ENCODE measurements around the gene CAMK2D. TPM values are rescaled to one million over a fixed set of nuclear protein-coding genes. Genes with fewer than 3 reads are reported as not detected.

Gene CAMK2D
- total RNA-seq, 2 experiments from 2014 or later, result 104 to 120 TPM

- POLR2A ChIA-PET, result interaction anchor here (0.8 to 11.3 kb wide), 7 partner anchors 9 to 55 kb away, joined by 3 to 159 read pairs (median 3); no protein-coding TSS in a partner anchor
- no peak for DNase-seq (ENCODE audit: low spot score)
- Histone ChIP-seq H2AFZ (ENCODE audit: low read length) (no peak overlapping the region), H3K4me2 (ENCODE audit: low read length) (no peak overlapping the region), H3K9me2 (ENCODE audit: insufficient read depth, low read length) (no peaks in the 10 kb centered on the region), H4K20me1 (ENCODE audit: insufficient read depth, low read length) (no peaks in the 10 kb centered on the region), H3K4me1 (ENCODE audit: insufficient read depth, low read length, poor library complexity, severe bottlenecking) (peaks cover 69% of the 10 kb centered on the region), H3K79me2 (ENCODE audit: insufficient read depth, low read depth, low read length) (peaks cover 19% of the 10 kb centered on the region; the same call in 1 of the 2 replicates), H3K27ac (ENCODE audit: low read depth, low read length, poor library complexity, severe bottlenecking) (no peak overlapping the region), H3K36me3 (ENCODE audit: insufficient read depth, low read length) (peaks cover 55% of the 10 kb centered on the region), H3K9me3 (ENCODE audit: low read length) (no peaks in the 10 kb centered on the region), H3K4me3 (ENCODE audit: low read depth, low read length, poor library complexity, severe bottlenecking) (no peak overlapping the region)
- TF ChIP-seq, protein P1, sequence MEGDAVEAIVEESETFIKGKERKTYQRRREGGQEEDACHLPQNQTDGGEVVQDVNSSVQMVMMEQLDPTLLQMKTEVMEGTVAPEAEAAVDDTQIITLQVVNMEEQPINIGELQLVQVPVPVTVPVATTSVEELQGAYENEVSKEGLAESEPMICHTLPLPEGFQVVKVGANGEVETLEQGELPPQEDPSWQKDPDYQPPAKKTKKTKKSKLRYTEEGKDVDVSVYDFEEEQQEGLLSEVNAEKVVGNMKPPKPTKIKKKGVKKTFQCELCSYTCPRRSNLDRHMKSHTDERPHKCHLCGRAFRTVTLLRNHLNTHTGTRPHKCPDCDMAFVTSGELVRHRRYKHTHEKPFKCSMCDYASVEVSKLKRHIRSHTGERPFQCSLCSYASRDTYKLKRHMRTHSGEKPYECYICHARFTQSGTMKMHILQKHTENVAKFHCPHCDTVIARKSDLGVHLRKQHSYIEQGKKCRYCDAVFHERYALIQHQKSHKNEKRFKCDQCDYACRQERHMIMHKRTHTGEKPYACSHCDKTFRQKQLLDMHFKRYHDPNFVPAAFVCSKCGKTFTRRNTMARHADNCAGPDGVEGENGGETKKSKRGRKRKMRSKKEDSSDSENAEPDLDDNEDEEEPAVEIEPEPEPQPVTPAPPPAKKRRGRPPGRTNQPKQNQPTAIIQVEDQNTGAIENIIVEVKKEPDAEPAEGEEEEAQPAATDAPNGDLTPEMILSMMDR (conservative IDR thresholded peaks at IDR 0.05; ENCODE audit: low read length), result no peak
- no peak for TF ChIP-seq EZH2phosphoT487 (IDR thresholded peaks at IDR 0.05; ENCODE audit: borderline replicate concordance, low read depth, low read length)
- BruUV-seq (replicated peaks), result no TSS peak
- intact Hi-C loops (cut with micrococcal nuclease; ENCODE audit: unreplicated experiment), result no loop called here
- CTCF ChIA-PET (ENCODE audit: unreplicated experiment), result no interaction called here
Measured at GRCh38 chr4:113582737-113583136, 178.8 kb downstream of the CAMK2D start.

DNA sequence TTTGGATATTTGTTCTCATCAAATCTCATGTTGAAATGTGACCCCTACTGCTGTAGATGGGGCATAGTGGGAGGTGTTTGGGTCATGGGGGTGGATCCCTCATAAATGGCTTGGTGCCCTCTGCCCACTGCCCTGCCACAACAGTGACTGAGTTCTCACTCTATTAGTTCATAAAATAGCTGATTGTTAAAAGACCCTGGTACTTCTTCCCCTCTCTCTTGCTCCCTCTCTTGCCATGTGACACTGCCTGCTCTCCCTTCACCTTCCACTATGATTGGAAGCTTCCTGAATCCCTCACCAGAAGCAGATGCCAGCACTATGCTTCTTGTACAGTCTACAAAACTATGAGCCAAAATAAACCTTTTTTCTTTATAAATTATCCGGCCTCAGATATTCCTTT is 182.2 kb downstream of the CAMK2D start:
- Histone ChIP-seq H3K79me2 (ENCODE audit: insufficient read depth, low read depth, low read length) (peaks cover 45% of the 10 kb centered on the region; the same call in 1 of the 2 replicates), H3K9me3 (ENCODE audit: low read length) (no peaks in the 10 kb centered on the region), H3K9me2 (ENCODE audit: insufficient read depth, low read length) (no peaks in the 10 kb centered on the region), H3K36me3 (ENCODE audit: insufficient read depth, low read length) (peaks cover 42% of the 10 kb centered on the region), H4K20me1 (ENCODE audit: insufficient read depth, low read length) (no peaks in the 10 kb centered on the region), H3K27ac (ENCODE audit: low read depth, low read length, poor library complexity, severe bottlenecking) (no peak overlapping the region), H3K4me2 (ENCODE audit: low read length) (no peak overlapping the region), H3K4me1 (ENCODE audit: insufficient read depth, low read length, poor library complexity, severe bottlenecking) (peaks cover 81% of the 10 kb centered on the region), H2AFZ (ENCODE audit: low read length) (no peak overlapping the region), H3K4me3 (ENCODE audit: low read depth, low read length, poor library complexity, severe bottlenecking) (no peak overlapping the region)
- DNase-seq (ENCODE audit: low spot score), result no peak
- BruUV-seq (replicated peaks), result no TSS peak
- intact Hi-C loops (cut with micrococcal nuclease; ENCODE audit: unreplicated experiment), result no loop called here
- TF ChIP-seq, protein P1 (conservative IDR thresholded peaks at IDR 0.05; ENCODE audit: low read length), result no peak
- TF ChIP-seq EZH2phosphoT487 (IDR thresholded peaks at IDR 0.05; ENCODE audit: borderline replicate concordance, low read depth, low read length), result no peak
- ChIA-PET POLR2A (interaction anchor here (1.2 to 11.3 kb wide), 8 partner anchors 9 to 180 kb away, joined by 3 to 159 read pairs (median 4); no protein-coding TSS in a partner anchor), CTCF (ENCODE audit: unreplicated experiment) (no interaction called here)

DNA sequence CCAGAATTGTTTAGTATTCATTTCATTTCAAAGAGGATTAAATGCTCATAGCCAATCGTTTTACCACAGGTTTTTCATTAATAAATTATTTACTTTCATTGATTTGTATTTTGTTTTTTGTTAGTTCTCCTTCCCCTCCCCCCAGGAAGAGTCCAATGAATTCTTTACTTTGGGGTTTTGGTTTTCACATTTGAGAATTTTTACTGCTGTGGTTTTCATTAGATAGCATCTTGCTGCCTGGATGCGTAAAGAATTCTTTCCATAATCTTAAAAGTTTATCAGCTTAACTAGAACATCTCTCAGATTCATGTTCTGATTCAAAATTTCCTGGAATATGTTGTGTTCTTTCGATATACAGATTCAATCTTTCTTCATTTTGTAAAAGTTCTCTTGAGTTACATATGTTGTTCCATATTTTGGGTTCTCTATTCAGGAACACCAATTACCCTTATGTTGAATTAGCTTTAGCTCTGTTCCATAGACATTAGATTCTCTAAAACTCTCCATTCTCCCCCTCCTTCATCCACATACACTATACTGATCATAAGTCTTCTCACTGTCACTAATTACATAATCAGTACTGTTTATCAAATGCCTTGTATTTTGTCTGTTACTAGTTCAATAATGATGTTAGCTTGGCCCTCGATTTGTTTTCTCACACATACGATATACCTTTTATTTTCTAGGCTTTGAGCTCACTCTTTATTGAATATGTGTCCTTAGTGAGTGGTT is 184.4 kb downstream of the CAMK2D start:
- Histone ChIP-seq H4K20me1 (ENCODE audit: insufficient read depth, low read length) (no peaks in the 10 kb centered on the region), H3K4me1 (ENCODE audit: insufficient read depth, low read length, poor library complexity, severe bottlenecking) (peaks cover 82% of the 10 kb centered on the region), H3K9me3 (ENCODE audit: low read length) (peaks cover 7% of the 10 kb centered on the region; the same call in 1 of the 2 replicates), H3K27ac (ENCODE audit: low read depth, low read length, poor library complexity, severe bottlenecking) (peak overlapping the region; percentile 77), H3K9me2 (ENCODE audit: insufficient read depth, low read length) (no peaks in the 10 kb centered on the region), H2AFZ (ENCODE audit: low read length) (no peak overlapping the region), H3K79me2 (ENCODE audit: insufficient read depth, low read depth, low read length) (peaks cover 60% of the 10 kb centered on the region; the same call in 1 of the 2 replicates), H3K4me3 (ENCODE audit: low read depth, low read length, poor library complexity, severe bottlenecking) (no peak overlapping the region), H3K4me2 (ENCODE audit: low read length) (peak overlapping the region; percentile 69), H3K36me3 (ENCODE audit: insufficient read depth, low read length) (peaks cover 35% of the 10 kb centered on the region)
- no peak for DNase-seq (ENCODE audit: low spot score)
- CTCF ChIA-PET (ENCODE audit: unreplicated experiment), result no interaction called here
- TF ChIP-seq, protein P1 (conservative IDR thresholded peaks at IDR 0.05; ENCODE audit: low read length), result no peak
- POLR2A ChIA-PET, result interaction anchor here (0.6 to 11.3 kb wide), 6 partner anchors 9 to 64 kb away, joined by 3 to 159 read pairs (median 6); no protein-coding TSS in a partner anchor
- no TSS peak for BruUV-seq (replicated peaks)
- intact Hi-C loops (cut with micrococcal nuclease; ENCODE audit: unreplicated experiment), result no loop called here

Measured in OCI-LY7 (cell line).